ENCODE results near the gene DST.
"Not testable (repeated sequence)": the region's sequence is repeated elsewhere in the genome, so short reads cannot be mapped to it uniquely, and the experiment has no call there.

DST gene

GRCh38 chr6:56514395-56514794 is 128.3 kb downstream of the DST start:
- DNase-seq = no peak

DNA sequence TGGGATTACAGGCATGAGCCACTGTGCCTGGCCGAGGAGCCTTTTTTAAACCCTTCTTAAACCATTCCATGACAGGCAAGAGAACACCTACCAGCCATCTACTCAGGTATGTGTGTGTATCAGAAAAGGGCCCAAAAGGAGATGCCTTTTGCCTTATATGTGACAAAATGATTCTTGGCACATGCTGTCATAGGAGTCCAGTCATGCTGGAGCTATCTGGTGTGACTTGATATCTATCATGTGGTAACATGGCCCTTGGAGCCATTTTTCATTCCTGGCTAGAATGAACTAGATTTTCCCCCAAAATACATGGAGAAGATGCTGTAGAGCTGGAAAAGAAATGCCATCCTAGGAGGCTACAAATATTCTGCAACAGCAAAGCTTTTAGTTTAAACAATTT is 129.1 kb downstream of the DST start:
- no peak for DNase-seq

- DNase-seq = no peak
These were observed 131.1 kb downstream of the DST start for GRCh38 chr6:56511591-56511990.

DNA sequence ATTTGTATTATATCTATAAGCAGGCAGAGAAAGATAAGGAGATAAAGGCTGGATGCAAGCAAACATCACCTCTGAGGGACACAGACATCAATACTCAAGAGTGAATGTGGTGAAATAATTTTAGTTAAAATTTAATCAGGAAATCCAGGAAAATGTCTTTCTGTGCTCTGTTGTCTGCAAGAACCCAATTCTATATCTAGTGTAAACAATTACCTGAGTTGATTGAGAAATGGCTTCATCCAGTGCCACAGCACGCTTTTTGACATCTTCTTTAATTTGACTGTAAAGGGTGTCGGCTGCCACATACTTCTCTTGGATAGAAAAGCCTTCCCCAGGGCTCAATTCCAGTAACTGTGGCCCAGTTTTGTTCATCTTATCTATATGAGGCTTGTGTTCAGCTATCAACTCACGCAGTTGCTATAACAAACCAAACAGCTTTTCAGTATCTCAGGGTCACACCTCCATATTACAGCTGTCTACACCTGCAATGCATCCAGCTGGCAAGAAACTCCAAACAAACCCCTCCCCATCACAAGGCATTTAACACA is 131.6 kb downstream of the DST start:
- DNase-seq = no peak

DNA sequence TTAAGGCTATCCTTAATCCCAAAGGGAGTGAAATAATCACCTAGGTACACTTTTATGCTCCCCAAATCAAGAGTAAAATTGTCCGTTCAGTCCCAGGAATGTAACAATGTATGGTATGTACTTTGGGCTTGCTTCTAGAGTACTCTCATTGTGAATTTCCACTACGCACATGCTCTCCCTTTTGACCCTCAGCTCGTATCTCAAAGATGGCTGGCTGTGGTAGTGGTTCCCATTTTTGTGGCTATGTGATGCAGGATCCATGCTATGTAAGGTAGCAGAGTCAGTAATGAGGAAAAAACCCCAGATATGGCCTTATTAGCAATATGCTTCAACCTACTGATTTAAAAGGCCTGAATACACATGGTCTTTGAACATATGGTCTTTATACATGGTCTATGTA is 133.7 kb downstream of the DST start:
- no peak for DNase-seq

- no peak for DNase-seq
These were observed 135.2 kb downstream of the DST start for GRCh38 chr6:56507517-56507916.

GRCh38 chr6:56505512-56506260 is 137.0 kb downstream of the DST start:
- no peak for DNase-seq

DNA sequence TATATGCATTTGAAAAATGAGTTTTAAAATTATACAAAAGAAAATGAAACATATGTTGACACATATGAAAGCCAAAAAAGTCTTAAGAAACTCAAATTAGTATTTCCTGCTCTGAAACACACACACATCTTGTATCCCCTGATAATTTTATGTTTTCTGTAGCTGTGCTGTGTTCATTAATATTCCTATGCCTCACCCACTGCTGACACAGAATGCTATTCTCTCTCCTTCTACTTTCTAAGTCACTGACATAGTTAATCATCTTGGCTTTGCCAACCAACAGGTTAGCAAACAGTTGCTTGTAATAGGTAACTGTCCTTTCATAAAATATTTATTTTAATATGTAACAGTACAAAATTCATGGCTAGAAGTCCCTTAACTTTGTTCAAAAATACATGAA is 140.7 kb downstream of the DST start:
- no peak for DNase-seq

DNA sequence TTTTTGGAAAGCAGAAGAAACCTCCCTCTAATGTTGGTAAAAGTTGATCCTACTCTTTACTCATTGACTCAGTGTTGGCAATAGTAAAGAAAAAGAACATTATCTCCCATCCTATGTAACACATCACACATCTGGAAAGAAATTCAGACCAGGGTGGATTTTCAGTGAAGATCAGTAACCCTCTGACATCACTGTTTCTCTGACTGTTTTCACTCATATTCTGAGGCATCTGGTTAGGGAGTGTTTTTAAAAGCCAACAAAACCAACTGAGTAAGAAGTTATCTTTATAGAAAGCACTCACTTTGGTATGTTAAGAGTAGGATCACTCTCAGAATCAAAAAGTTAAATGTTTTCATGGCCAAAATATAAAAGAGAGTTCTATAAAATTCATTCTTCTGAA is 143.6 kb downstream of the DST start:
- DNase-seq = no peak

DNA sequence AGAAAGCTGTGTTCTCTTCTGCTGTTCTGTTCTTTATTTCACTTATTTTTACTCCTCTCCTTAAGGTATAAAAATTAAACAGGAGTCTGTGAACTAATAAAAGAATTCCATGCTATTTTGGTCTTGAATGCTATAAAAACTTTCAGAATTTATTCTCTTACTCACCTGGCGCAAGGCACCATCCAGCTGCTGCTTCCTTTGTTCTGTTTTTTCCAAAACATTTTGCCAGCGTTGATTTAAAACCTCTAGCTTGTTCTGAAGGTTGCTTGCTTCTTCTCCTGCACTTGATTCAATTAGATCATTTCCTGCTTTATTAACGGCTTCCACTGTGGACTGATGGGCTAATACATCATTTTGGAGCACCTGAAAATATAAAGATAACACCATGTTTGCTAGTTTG is 145.0 kb downstream of the DST start:
- no peak for DNase-seq

- DNase-seq = no peak
These were observed 145.4 kb downstream of the DST start for GRCh38 chr6:56497240-56497639.

DNA sequence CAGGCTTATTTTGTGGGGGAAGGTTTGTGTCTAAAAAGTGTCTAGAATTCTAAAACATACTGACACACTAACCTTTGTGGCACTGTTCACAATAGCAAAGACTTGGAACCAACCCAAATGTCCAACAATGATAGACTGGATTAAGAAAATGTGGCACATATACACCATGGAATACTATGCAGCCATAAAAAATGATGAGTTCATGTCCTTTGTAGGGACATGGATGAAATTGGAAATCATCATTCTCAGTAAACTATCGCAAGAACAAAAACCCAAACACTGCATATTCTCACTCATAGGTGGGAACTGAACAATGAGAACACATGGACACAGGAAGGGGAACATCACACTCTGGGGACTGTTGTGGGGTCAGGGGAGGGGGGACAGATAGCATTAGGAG is 146.0 kb downstream of the DST start:
- not testable (repeated sequence) for DNase-seq

DNA sequence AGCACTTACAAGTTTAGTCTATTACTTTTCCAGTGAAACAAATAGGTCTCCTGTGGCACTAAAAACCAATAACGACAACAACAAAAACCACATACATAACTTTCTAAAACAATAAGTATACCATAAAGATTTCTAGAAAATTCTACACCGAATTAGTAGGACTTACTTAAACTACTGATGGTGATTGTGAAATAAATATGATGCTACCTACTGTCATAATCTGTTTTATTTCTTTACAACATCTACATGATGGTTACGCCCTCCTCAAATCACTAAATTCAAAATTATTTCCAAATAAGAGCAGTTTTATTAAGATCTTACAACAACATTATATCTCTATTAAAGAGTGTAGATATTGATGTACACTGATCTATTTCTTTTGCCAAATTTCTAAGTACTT is 147.0 kb downstream of the DST start:
- no peak for DNase-seq

DNA sequence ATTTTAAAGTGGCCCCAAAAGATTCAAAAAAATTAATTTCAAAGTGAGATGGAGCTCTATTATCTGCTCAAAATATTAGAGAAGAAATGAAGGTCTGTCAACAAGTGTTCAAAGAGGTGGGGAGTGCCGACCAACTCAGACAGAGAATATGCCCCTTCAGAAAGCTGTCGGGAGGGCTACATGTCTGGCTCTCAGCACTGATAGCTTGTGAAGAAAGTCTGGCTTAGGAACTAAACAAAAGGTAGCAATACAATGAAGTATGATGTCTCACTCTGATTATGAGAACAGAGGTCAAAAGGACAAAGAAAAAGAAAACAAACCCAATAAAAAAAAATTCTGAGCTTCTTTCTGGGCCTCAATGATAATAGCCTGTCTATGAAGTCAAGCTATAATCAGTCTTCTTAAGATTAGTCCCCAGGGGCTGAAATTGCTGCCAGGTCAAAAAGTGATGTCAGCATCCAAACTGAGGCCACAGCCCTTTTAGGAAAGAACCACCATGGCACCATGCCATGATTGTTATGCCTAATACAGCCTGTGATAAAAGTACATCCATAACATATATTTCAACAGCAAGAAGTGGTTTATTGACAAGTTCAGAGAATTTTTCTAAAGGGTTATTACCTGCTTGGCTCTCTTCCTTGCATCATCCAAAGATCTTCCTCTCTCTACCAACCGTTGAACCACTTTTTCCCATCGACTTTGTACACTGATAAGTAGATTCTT is 150.9 kb downstream of the DST start:
- no peak for DNase-seq

GRCh38 chr6:56490993-56491392 is 151.7 kb downstream of the DST start:
- no peak for DNase-seq

GRCh38 chr6:56489559-56489958 is 153.1 kb downstream of the DST start:
- DNase-seq = no peak

DNA sequence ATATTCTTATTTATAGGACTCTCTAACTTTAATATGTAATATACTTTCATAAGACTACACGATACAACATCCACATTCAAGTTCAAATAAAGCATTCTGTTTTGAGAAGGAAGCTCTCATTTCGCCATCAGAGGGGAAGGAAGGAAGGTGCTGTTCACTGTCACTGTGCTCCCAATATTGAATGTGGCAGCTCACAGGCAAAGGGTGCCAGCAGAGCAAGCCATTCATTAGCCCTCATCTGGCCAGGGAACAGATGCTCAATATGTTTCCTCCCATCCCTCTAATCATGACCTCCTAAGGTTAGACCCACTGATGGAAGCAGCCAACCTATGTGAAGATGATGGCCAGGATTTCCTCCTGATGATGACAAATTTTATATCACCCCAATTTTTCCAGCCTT is 154.4 kb downstream of the DST start:
- DNase-seq = no peak

DNA sequence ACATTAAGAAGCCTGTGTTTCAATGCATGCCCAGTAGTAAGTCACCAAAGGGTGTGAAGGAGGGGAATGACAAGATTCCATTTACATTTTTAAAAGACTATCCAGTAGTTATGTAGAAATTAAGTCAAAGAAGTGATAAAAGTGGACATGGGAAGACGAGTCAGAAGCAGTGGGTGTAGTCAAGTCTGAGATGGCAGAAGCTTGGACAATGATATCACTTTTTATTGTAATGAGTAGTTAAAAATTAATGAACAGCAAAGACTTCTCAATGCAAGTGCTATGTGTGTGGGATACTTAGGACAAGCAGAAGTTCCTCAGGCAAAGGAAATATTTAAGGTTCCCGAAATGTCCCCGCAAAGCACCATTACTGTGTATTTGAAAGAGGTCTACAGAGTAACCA is 156.0 kb downstream of the DST start:
- no peak for DNase-seq

- no peak for DNase-seq
These were observed 158.0 kb downstream of the DST start for GRCh38 chr6:56484669-56485068.

GRCh38 chr6:56483929-56484328 is 158.8 kb downstream of the DST start:
- DNase-seq = no peak

DNA sequence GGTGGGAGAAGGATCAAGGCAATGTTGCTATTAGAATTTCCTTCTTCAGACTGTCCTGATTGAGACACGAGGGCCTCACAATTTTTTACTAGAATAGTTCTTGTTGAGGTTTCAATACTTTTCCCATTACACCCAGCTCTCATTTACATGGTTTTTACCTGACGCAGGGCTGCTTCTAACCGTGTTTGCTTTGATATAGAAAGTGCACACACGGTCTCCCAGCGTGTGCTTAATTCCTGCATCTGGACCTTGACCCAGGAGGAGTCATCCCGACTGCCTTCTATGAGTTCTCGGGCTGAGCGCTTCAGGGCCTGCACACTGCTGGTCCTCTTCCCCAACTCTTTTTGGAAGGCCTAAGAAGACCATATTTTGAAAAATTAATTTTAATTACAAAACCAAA is 160.2 kb downstream of the DST start:
- DNase-seq = no peak

GRCh38 chr6:56481957-56482356 is 160.7 kb downstream of the DST start:
- DNase-seq = no peak

DNA sequence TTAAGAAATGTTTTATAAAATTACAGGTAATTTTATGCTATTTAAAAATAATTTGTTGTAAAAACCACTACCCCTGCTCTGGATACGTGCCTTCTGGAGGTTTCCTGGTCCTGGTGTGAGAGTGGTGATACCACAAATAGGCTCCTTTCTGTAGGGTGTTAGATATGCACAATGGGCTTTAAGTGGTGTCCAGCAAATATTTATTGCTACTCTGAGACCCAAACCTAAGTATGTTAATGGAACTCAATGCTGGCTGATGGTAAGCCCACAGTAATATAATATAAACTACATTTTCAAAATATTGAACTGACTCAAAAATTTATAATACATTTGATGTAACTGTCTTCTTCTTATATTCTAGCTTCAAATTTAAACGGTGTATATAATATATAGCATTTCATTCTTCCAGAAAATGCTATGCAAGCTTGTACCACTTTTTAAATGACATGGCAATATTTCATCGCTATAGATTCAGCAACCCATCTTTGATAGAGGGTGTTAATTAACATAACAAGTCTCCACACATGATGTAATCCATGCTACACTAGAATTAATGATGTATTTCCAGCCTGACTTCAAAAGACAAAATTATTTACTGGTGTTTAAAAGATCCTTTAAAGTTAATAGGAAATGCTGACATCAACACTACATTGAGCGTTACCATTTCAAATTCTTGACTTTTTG is 161.9 kb downstream of the DST start:
- no peak for DNase-seq

GRCh38 chr6:56480246-56480645 is 162.4 kb downstream of the DST start:
- DNase-seq = no peak
